ENCODE data around the gene CAPN13. TPM values are rescaled to one million over a fixed set of nuclear protein-coding genes. Genes with fewer than 3 reads are reported as not detected.

Gene CAPN13
- polyA plus RNA-seq, 1 donor: 0.13 TPM

GRCh38 chr2:30730736-30731647 lies 76.3 kb downstream of the CAPN13 start:
- DNase-seq (ENCODE audit: low read depth): no peak

GRCh38 chr2:30729031-30729430 lies 78.2 kb downstream of the CAPN13 start:
- no peak for DNase-seq (ENCODE audit: low read depth)

- no peak for DNase-seq (ENCODE audit: low read depth)
These were observed 84.1 kb downstream of the CAPN13 start for GRCh38 chr2:30722936-30723725.

- no peak for DNase-seq (ENCODE audit: low read depth)
These were observed 85.3 kb downstream of the CAPN13 start for GRCh38 chr2:30721668-30722647.

GRCh38 chr2:30721241-30721640 lies 86.0 kb downstream of the CAPN13 start:
- no peak for DNase-seq (ENCODE audit: low read depth)

- no peak for DNase-seq (ENCODE audit: low read depth)
These were observed 90.1 kb downstream of the CAPN13 start for GRCh38 chr2:30717081-30717650.

GRCh38 chr2:30716123-30716900 lies 90.9 kb downstream of the CAPN13 start:
- no peak for DNase-seq (ENCODE audit: low read depth)

GRCh38 chr2:30714811-30715709 lies 92.2 kb downstream of the CAPN13 start:
- DNase-seq (ENCODE audit: low read depth): no peak

GRCh38 chr2:30713698-30714097 lies 93.5 kb downstream of the CAPN13 start:
- no peak for DNase-seq (ENCODE audit: low read depth)

- DNase-seq (ENCODE audit: low read depth): peak; percentile 68
These were observed 95.6 kb downstream of the CAPN13 start for GRCh38 chr2:30711646-30712085.

GRCh38 chr2:30710461-30710860 lies 96.8 kb downstream of the CAPN13 start:
- DNase-seq (ENCODE audit: low read depth): no peak

GRCh38 chr2:30710016-30710415 lies 97.2 kb downstream of the CAPN13 start:
- DNase-seq (ENCODE audit: low read depth): no peak

GRCh38 chr2:30709516-30709915 lies 97.7 kb downstream of the CAPN13 start:
- no peak for DNase-seq (ENCODE audit: low read depth)

- DNase-seq (ENCODE audit: low read depth): no peak
These were observed 98.6 kb downstream of the CAPN13 start for GRCh38 chr2:30708491-30709290.

GRCh38 chr2:30707304-30707903 lies 99.8 kb downstream of the CAPN13 start:
- no peak for DNase-seq (ENCODE audit: low read depth)

- no peak for DNase-seq (ENCODE audit: low read depth)
These were observed 100.5 kb downstream of the CAPN13 start for GRCh38 chr2:30706534-30707303.

Data from forelimb muscle (tissue), 1 donor.